Measurements from ENCODE around the gene MOCOS. TPM values are rescaled to one million over a fixed set of nuclear protein-coding genes. Genes with fewer than 3 reads are reported as not detected.

MOCOS gene
- total and polyA plus RNA-seq, 2 of the 8 experiments (the other 6 are each of a cell fraction or from before 2014, with no cell fraction given), result 4.7 to 5.8 TPM

GRCh38 chr18:36308711-36309435 lies 121.6 kb downstream of the MOCOS start:
- ChIA-PET CTCF (ENCODE audit: partially characterized antibody) (interaction anchor here (0.9 to 2.2 kb wide), 5 partner anchors 11 to 460 kb away, joined by 3 to 12 read pairs (median 4); no protein-coding TSS in a partner anchor), POLR2A (ENCODE audit: partially characterized antibody) (interaction anchor here (0.8 to 2.3 kb wide), 2 partner anchors 11 to 21 kb away, joined by 3 to 5 read pairs; partner anchors contain the start of gene FHOD3)
- no peak for TF ChIP-seq SP4 (IDR thresholded peaks at IDR 0.05; ENCODE audit: low read length)
- TF ChIP-seq SIN3A (conservative IDR thresholded peaks at IDR 0.05 in 1 of 2, IDR thresholded peaks at IDR 0.05 in 1 of 2; ENCODE audit: low read depth in 1 of 2, low read length in 2 of 2), result no peak
- no peak for TF ChIP-seq MAFK (IDR thresholded peaks at IDR 0.05; ENCODE audit: low read depth, low read length)
- TF ChIP-seq HDAC6 (IDR thresholded peaks at IDR 0.05; ENCODE audit: low read depth, low read length), result no peak
- TF ChIP-seq POLR2AphosphoS5 (IDR thresholded peaks at IDR 0.05; ENCODE audit: low read depth, low read length), result no peak
- no peak for TF ChIP-seq BCL11A (IDR thresholded peaks at IDR 0.05; ENCODE audit: low read depth in 2 of 2, low read length in 2 of 2)
- TF ChIP-seq TCF12 (IDR thresholded peaks at IDR 0.05; ENCODE audit: low read depth, low read length), result no peak
- no peak for TF ChIP-seq SP2 (IDR thresholded peaks at IDR 0.05; ENCODE audit: low read length)
- TF ChIP-seq CREB1 (IDR thresholded peaks at IDR 0.05), result no peak
- no peak for TF ChIP-seq YY1 (IDR thresholded peaks at IDR 0.05; ENCODE audit: low read depth, low read length)
- TF ChIP-seq RFX5 (IDR thresholded peaks at IDR 0.05; ENCODE audit: borderline replicate concordance, low read depth, low read length), result no peak
- no peak for TF ChIP-seq USF2 (IDR thresholded peaks at IDR 0.05; ENCODE audit: low read length)
- Histone ChIP-seq H3K79me1 (ENCODE audit: low read depth, low read length) (no peaks in the 10 kb centered on the region; the same call in 1 of the 2 replicates), H3K23me2 (ENCODE audit: low read depth, low read length) (no peaks in the 10 kb centered on the region), H2BK5ac (ENCODE audit: low read depth, low read length) (0 out of 2 replicates have a peak overlapping the region, but pooled peaks have one; percentile 28), H3K79me2 (ENCODE audit: control insufficient read depth in 1 of 2, insufficient read depth in 2 of 2, low read length in 2 of 2) (no peaks in the 10 kb centered on the region; a peak in 1 of 4 replicates), H4K5ac (ENCODE audit: insufficient read length, low read depth, low read length) (no peak overlapping the region), H3K9ac (replicated peaks in 1 of 4; ENCODE audit: extremely low read depth in 1 of 4, low read depth in 3 of 4, low read length in 3 of 4) (no peak overlapping the region), H3K23ac (ENCODE audit: insufficient read length) (no peak overlapping the region), H3K4ac (replicated peaks; ENCODE audit: insufficient read length, low read depth, low read length) (no peak overlapping the region), H4K20me1 (replicated peaks in 1 of 2; ENCODE audit: control insufficient read depth in 1 of 2, insufficient read depth in 2 of 2, low read length in 2 of 2) (no peaks in the 10 kb centered on the region), H2AK5ac (ENCODE audit: low read depth, low read length) (no peak overlapping the region; the same call in 1 of the 2 replicates), H3K36me3 (ENCODE audit: control insufficient read depth in 2 of 4, insufficient read depth in 4 of 4, low read length in 3 of 4) (no peaks in the 10 kb centered on the region), H2BK12ac (ENCODE audit: low read depth, low read length) (no peak overlapping the region; the same call in 1 of the 2 replicates), H3K4me3 (ENCODE audit: extremely low read depth in 1 of 4, insufficient read depth in 2 of 4, low read depth in 3 of 4, low read length in 4 of 4) (no peak overlapping the region), H3K18ac (ENCODE audit: extremely low read depth, low read length) (no peak overlapping the region; the same call in 1 of the 2 replicates), H3K27me3 (replicated peaks in 1 of 4; ENCODE audit: control insufficient read depth in 3 of 4, extremely low read depth in 1 of 4, insufficient read depth in 3 of 4, low read length in 3 of 4) (no peaks in the 10 kb centered on the region), H4K91ac (replicated peaks; ENCODE audit: insufficient read length, low read length) (no peak overlapping the region), H2AFZ (ENCODE audit: low read length) (no peak overlapping the region), H3K14ac (ENCODE audit: insufficient read length) (no peak overlapping the region), H2BK20ac (ENCODE audit: low read length) (no peak overlapping the region), H3K4me1 (replicated peaks in 1 of 4; ENCODE audit: control insufficient read depth in 3 of 4, insufficient read depth in 4 of 4, low read length in 3 of 4) (peaks cover 2 to 10% (median 5%) of the 10 kb centered on the region in 4 experiments; a peak in 6 of 7 replicates), H3K56ac (replicated peaks; ENCODE audit: insufficient read length, low read depth, low read length) (no peak overlapping the region), H3K27ac (ENCODE audit: low read depth, low read length) (no peak overlapping the region), H3K9me3 (ENCODE audit: insufficient read depth in 2 of 2, low read depth in 1 of 2, low read length in 1 of 2) (no peaks in the 10 kb centered on the region), H2BK15ac (ENCODE audit: low read length) (no peak overlapping the region), H3K4me2 (ENCODE audit: insufficient read depth in 1 of 2, low read depth in 2 of 2, low read length in 2 of 2) (no peak overlapping the region), H4K8ac (ENCODE audit: extremely low read depth, insufficient read depth, low read length) (no peak overlapping the region), H2BK120ac (replicated peaks; ENCODE audit: low read depth, low read length) (no peak overlapping the region)
- 84% methylated on average over 7 of the region's 7 CpGs; no CpG with 5 or more reads in 1 of the 2 experiments for WGBS, 2 experiments (ENCODE audit: extremely low coverage in 1 of 2, insufficient coverage in 1 of 2, insufficient read length in 1 of 2, insufficient replicate concordance in 2 of 2, low coverage in 1 of 2, low lambda C conversion rate in 2 of 2, missing lambda C conversion rate in 1 of 2)
- FAIRE-seq (no peak), DNase-seq (ENCODE audit: low read depth in 1 of 2, low spot score in 2 of 2) (no peak)

Measured in H1 (cell line).